Thymus (tissue), 11 donors: ENCODE measurements around the gene MYOZ1. TPM values are rescaled to one million over a fixed set of nuclear protein-coding genes. Genes with fewer than 3 reads are reported as not detected.

ENCODE experiments used
- DNase-seq, 9 donors: peaks; one replicate each; pipeline ENCODE4 v3.0.0-alpha.2; 2013; ENCODE audit warnings: low spot score in 9 of 9, low read depth in 6 of 9, missing footprints in 1 of 9
- H3K27ac ChIP-seq, 2 donors: one replicate each; pipeline ENCODE4 v1.5.1; 2013; ENCODE audit warnings: control low read depth in 1 of 2, low read depth in 1 of 2, low read length in 1 of 2, mild to moderate bottlenecking in 1 of 2, moderate library complexity in 1 of 2
- H3K27me3 ChIP-seq, 2 donors: one replicate each; pipeline ENCODE4 v1.5.1; 2013; ENCODE audit warnings: low read length in 1 of 2; ENCODE audit not compliant: control insufficient read depth in 2 of 2, insufficient read depth in 1 of 2
- H3K36me3 ChIP-seq, 2 donors: one replicate each; pipeline ENCODE4 v1.5.1; 2013; ENCODE audit warnings: low read length in 1 of 2, mild to moderate bottlenecking in 1 of 2, moderate library complexity in 1 of 2; ENCODE audit not compliant: control insufficient read depth in 2 of 2, insufficient read depth in 2 of 2
- H3K4me1 ChIP-seq, 2 donors: one replicate each; pipeline ENCODE4 v1.5.1; 2013; ENCODE audit warnings: low read length in 2 of 2; ENCODE audit not compliant: control insufficient read depth in 2 of 2, insufficient read depth in 2 of 2
- H3K4me3 ChIP-seq, 2 donors: one replicate each; pipeline ENCODE4 v1.5.1; 2013; ENCODE audit warnings: low read length in 2 of 2, control low read depth in 1 of 2, mild to moderate bottlenecking in 1 of 2
- H3K9me3 ChIP-seq, 2 donors: one replicate each; pipeline ENCODE4 v1.5.1; 2013; ENCODE audit warnings: low read length in 1 of 2, mild to moderate bottlenecking in 1 of 2; ENCODE audit not compliant: control insufficient read depth in 2 of 2, insufficient read depth in 1 of 2
- WGBS: extraction: QIAGEN DNeasy Blood & Tissue Kit; methylation state at CpG from one replicate; pipeline ENCODE4 v1.1.7; 2013; 5-methylcytosine and 5-hydroxymethylcytosine counted together
- polyA plus RNA-seq: library from polyadenylated mRNA; stranded (reverse); fragments of 200-250 nt; gene quantifications from one replicate; pipeline ENCODE4 v1.2.3, GENCODE V29; 2013
- total RNA-seq: library from RNA; stranded (reverse); fragments of 120-200 nt; gene quantifications from one replicate; pipeline ENCODE4 v1.2.4, GENCODE V29; 2013
- donor health status: healthy.

MYOZ1 gene
- total and polyA plus RNA-seq, 2 donors: 0.61 to 0.91 TPM

GRCh38 chr10:73643362-73643761 is 2.1 kb upstream of the MYOZ1 start:
- Histone ChIP-seq H3K4me3 (no peak overlapping the region), H3K27me3 (peaks cover 0 to 18% of the 10 kb centered on the region in 2 donors), H3K36me3 (no peaks in the 10 kb centered on the region), H3K4me1 (peaks cover 8 to 15% of the 10 kb centered on the region in 2 donors), H3K27ac (no peak overlapping the region), H3K9me3 (no peaks in the 10 kb centered on the region)
- DNase-seq: no peak
- WGBS: 84% methylated on average over 2 of the region's 2 CpGs

- H3K9me3 ChIP-seq: no peaks in the 10 kb centered on the region
- DNase-seq: no peak
- H3K4me1 ChIP-seq: no peaks in the 10 kb centered on the region
- peaks cover 0 to 11% of the 10 kb centered on the region in 2 donors for H3K27me3 ChIP-seq
- WGBS: 97% methylated on average over 3 of the region's 3 CpGs
- H3K4me3 ChIP-seq: no peak overlapping the region
- no peak overlapping the region for H3K27ac ChIP-seq
- H3K36me3 ChIP-seq: no peaks in the 10 kb centered on the region
Measured at GRCh38 chr10:73639286-73639685, 2.0 kb downstream of the MYOZ1 start.

- no peaks in the 10 kb centered on the region for H3K36me3 ChIP-seq
- H3K4me3 ChIP-seq: no peak overlapping the region
- H3K27me3 ChIP-seq: peaks cover 0 to 5% of the 10 kb centered on the region in 2 donors
- no peaks in the 10 kb centered on the region for H3K9me3 ChIP-seq
- 63% methylated on average over 1 of the region's 1 CpG for WGBS
- DNase-seq: no peak
- no peaks in the 10 kb centered on the region for H3K4me1 ChIP-seq
- H3K27ac ChIP-seq: no peak overlapping the region
Measured at GRCh38 chr10:73635781-73636180, 5.5 kb downstream of the MYOZ1 start.

GRCh38 chr10:73634421-73634820 is 6.9 kb downstream of the MYOZ1 start:
- no peak overlapping the region for H3K4me3 ChIP-seq
- H3K27ac ChIP-seq: no peak overlapping the region
- H3K36me3 ChIP-seq: no peaks in the 10 kb centered on the region
- WGBS: 92% methylated on average over 5 of the region's 5 CpGs
- no peak for DNase-seq
- H3K9me3 ChIP-seq: no peaks in the 10 kb centered on the region
- no peaks in the 10 kb centered on the region for H3K4me1 ChIP-seq
- peaks cover 0 to 3% of the 10 kb centered on the region in 2 donors for H3K27me3 ChIP-seq

GRCh38 chr10:73629165-73629564 is 12.1 kb downstream of the MYOZ1 start:
- WGBS: 98% methylated on average over 5 of the region's 5 CpGs
- Histone ChIP-seq H3K9me3 (no peaks in the 10 kb centered on the region), H3K4me1 (peaks cover 4 to 7% of the 10 kb centered on the region in 2 donors), H3K27me3 (no peaks in the 10 kb centered on the region), H3K4me3 (no peak overlapping the region), H3K36me3 (no peaks in the 10 kb centered on the region), H3K27ac (no peak overlapping the region)
- DNase-seq: no peak

- H3K27me3 ChIP-seq: no peaks in the 10 kb centered on the region
- no peaks in the 10 kb centered on the region for H3K36me3 ChIP-seq
- peaks cover 4 to 7% of the 10 kb centered on the region in 2 donors for H3K4me1 ChIP-seq
- DNase-seq: no peak
- no peaks in the 10 kb centered on the region for H3K9me3 ChIP-seq
- WGBS: 92% methylated on average over 7 of the region's 7 CpGs
- H3K27ac ChIP-seq: no peak overlapping the region
- H3K4me3 ChIP-seq: no peak overlapping the region
Measured at GRCh38 chr10:73628405-73628804, 12.9 kb downstream of the MYOZ1 start.

GRCh38 chr10:73627300-73627699 is 14.0 kb downstream of the MYOZ1 start:
- no peak overlapping the region for H3K27ac ChIP-seq
- peaks cover 4 to 7% of the 10 kb centered on the region in 2 donors for H3K4me1 ChIP-seq
- no peaks in the 10 kb centered on the region for H3K36me3 ChIP-seq
- no peaks in the 10 kb centered on the region for H3K9me3 ChIP-seq
- no peak for DNase-seq
- H3K27me3 ChIP-seq: no peaks in the 10 kb centered on the region
- H3K4me3 ChIP-seq: no peak overlapping the region
- WGBS: 97% methylated on average over 6 of the region's 6 CpGs

GRCh38 chr10:73625884-73626752 is 15.2 kb downstream of the MYOZ1 start:
- no peaks in the 10 kb centered on the region for H3K9me3 ChIP-seq
- no peaks in the 10 kb centered on the region for H3K27me3 ChIP-seq
- H3K4me3 ChIP-seq: peak overlapping the region; percentile 62 to 70
- H3K4me1 ChIP-seq: peaks cover 4 to 7% of the 10 kb centered on the region in 2 donors
- peak; percentile 90 to 99 (median 97) for DNase-seq
- 1% methylated on average over 42 of the region's 42 CpGs for WGBS
- H3K27ac ChIP-seq: peak overlapping the region; percentile 48 to 84
- no peaks in the 10 kb centered on the region for H3K36me3 ChIP-seq

GRCh38 chr10:73625004-73625883 is 16.0 kb downstream of the MYOZ1 start:
- DNase-seq: peak in 3 of 9 donors; percentile 20 to 64 (median 28)
- under 1% methylated on average over 46 of the region's 46 CpGs for WGBS
- no peaks in the 10 kb centered on the region for H3K36me3 ChIP-seq

More at GRCh38 chr10:73625004-73625883, 16.0 kb downstream of the MYOZ1 start:
- H3K4me1 ChIP-seq: peaks cover 4 to 7% of the 10 kb centered on the region in 2 donors
- H3K9me3 ChIP-seq: no peaks in the 10 kb centered on the region
- peak overlapping the region; percentile 62 to 70 for H3K4me3 ChIP-seq
- peak overlapping the region; percentile 50 to 79 for H3K27ac ChIP-seq
- no peaks in the 10 kb centered on the region for H3K27me3 ChIP-seq
